HG03280 (cell line): ENCODE measurements around the gene CENPX.
A peak's percentile ranks its signal among the peaks of the same experiment; 100 is the strongest.
"Not testable (repeated sequence)": the region's sequence is repeated elsewhere in the genome, so short reads cannot be mapped to it uniquely, and the experiment has no call there.

ENCODE experiments used
- ATAC-seq: cut with Tn5 transposase; IDR thresholded peaks from one replicate; pipeline ENCODE4 v1.9.1; 2021; ENCODE audit warnings: mild to moderate bottlenecking, moderate library complexity; ENCODE audit not compliant: unreplicated experiment

Gene CENPX

DNA sequence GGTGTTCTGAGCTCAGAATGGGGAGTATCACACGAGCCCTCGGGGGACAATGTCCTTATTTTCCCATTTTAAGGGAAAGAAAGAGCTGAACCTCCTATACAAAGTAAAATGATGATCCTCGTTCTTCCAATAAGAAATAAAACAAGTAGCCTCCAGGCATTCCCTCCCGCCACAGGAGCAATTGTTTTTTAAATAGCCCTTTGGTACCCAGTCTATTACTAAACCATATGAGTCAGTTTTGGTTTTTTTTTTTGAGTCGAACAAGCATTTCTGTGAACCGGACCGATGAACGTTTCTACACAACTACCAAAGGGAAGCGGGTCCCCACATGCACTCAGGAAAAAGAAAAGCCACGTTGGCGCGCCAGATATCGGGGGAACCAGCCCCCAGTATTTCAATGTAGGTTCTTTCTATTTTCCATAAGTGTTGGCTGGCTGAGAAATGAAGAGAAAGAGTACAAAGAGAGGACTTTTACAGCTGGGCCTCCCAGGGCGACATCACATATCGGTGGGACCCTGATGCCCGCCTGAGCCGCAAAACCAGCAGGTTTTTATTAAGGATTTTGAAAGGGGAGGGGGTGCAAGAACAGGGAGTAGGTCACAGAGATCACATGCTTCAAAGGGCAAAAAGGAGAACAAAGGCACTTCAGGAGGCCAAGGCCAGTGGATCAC, 18.6 kb upstream of the CENPX start:
- no peak for ATAC-seq

DNA sequence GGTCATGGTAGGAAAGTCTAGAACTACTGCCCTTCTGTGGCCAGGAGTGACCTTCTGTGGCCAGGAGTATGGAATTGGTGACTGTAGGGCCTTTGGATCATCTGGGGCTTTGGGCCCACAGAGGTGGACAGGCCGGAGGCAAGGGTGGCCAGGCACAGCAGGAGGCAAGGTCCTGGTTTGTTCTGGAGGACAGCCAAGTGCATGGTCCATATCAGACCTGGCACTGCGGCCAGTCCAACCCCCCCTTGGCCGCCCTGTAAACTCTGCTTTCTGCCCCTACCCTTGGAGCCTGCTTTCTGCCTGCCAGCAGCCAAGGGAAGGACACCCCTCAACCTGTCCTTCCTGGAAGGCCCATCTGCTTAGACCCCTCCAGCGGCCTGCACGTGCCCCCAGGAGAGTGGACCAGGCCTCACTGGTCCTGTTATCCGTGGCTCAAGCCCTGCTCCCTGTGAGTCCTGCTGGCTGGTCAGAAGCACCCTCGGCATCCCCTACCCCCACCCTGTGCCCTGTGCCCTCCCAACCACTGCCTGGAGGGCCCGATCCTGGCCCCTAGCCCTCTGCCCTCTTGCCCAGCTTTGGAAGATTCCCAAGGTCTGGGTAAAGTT, 17.1 kb upstream of the CENPX start:
- ATAC-seq = no peak

DNA sequence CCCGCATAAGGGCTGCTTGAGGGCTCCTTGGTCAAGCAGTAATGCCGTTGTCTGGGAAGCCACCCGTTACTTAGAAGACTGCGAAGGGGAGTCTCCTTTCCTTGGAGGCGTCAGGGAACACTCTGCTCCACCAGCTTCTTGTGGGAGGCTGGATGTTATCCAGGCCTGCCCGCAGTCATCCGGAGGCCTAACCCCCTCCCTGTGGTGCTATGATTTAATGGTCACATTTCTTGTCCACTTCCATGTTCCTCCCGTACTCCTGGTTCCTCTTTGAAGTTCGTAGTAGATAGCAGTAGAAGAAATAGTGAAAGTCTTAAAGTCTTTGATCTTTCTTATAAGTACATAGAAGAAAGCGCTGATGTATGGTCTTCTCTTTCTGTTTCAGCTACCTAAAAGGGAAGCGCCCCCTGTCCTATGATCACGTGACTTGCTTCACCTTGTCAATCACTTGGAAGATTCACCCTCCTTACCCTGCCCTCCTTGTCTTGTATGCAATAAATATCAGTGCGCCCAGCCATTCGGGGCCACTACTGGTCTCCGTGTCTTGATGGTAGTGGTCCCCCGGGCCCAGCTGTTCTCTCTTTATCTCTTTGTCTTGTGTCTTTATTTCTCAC, 16.2 kb upstream of the CENPX start:
- not testable (repeated sequence) for ATAC-seq

DNA sequence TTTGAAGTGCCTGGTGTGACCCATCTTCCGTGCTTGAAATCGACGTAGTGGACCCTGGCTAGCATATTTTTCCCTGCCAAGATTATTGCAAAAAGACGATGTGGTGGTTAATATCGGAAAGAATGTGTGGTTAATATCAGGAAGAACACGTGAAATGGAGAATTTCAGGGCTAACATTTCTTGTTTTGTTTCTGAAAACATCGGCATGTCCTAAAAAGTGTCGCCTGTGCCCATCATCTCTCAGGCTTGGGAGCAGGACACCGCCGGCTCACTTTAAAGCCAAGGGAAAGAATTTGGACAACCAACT, 15.2 kb upstream of the CENPX start:
- no peak for ATAC-seq

DNA sequence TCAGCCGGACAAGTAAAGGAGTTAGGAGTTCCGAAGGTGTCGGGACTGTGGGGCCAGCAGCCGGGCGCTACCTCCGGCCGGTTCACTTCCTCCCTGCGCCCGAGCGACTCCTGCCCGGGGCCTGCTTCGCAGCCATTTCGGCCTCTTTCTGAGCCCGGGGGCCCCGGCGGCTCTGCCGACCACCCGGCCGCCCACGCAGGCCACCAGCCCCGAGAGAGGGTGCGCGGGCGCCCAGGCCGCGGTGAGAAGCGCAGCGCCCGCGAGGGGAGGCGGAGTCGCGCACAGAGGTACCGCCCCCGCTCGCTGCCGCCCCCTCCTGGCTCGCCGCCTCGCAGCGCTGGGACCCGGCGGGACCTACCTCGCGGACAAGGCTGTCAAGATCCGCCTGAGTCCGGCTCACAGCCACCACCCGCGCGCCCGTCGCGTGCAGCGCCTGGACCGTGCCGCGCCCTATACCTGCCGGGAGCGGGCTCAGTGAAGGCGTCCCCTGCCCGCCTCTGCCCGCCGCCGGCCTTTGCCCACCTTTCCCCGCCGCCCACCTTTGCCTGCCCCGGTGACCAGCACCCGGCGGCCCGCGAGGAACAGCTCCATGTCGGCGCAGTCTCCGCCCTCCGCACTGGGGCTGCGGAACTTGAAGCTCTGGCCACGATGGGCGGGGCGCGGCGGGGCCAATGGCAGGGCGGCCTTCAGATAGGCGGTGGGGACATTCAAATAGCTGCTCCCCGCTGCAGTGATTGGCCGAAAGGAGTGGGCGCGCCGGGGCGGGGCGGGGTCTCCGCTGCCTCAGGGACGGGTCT, 14.6 kb upstream of the CENPX start, which contains the start of gene DCXR:
Gene DCXR, minus strand, starts transcription at position 606 of the 797 bp plus-strand sequence. Its CDS starts 15 bp downstream, at position 591.
- peak; percentile 90 for ATAC-seq

DNA sequence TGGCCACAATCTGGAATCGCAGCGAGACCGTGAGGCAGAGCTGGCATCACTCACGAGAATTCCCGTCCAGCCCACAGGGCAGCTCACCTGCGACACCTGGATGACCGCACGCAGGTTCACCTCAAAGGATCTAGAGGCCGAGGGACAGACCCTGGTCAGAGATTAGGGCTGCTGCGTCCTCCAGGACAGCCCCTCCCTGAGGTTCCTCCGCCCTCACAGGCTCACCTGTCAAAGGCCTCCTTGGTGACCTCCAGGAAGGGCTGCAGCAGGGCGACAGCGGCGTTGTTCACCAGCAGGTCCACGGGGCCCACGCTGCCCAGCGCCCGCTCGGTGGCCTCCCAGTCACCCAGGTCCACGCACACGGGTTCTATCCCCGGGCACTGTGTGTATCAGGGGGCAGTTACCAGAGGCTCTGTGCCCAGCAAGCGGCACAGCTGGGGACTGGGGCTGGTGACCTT, 14.0 kb upstream of the CENPX start:
- no peak for ATAC-seq

DNA sequence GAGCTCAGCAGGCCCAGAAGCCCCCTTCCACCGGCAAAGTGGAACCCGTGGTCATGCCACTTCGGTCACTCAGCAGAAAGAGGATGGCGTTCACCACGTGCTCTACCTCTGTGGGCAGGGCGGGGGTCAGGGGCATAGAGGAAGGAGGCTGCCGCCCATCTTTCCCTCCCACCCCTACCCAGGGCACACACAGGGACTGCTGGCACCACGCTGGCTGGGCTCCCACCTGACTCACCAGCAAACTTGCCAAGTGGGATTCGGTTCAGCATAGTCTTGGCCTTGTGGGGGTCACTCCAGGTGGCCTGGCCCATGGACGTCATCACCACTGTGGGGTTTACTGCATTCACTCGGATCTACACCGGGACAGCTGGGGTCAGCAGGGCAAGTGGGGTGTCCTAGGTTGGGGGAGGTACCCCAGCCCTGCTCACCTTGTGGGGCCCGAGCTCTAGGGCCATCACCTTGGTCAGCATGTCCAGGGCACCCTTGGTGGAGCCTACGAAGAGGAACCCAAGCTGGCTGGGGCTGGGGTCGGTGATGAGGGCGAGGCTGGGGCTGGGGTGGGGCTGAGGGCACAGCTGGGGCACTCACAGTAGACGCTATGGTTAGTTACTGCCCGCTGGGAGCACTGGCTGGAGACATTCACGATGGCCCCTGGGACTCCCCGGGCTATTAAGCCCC, 13.4 kb upstream of the CENPX start:
- no peak for ATAC-seq

DNA sequence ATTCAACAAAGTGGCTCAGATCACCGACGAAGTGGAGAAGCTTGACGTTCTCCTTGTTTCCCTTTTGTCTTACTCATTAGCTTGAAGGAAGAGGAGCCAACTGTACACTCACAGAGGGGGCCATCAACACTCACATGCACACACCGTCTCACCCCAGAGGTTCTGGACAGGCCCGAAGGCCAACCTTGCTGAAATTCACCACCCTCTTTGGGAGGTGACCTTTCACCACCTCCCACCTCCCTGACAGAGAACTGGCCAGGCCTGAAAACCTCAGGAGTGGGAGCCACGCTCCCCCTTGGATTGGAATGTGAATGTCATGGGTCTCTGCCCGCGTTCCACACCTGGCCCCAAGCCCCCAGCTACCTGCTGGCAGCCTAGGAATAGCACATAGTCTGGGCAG, 12.8 kb upstream of the CENPX start:
- no peak for ATAC-seq

DNA sequence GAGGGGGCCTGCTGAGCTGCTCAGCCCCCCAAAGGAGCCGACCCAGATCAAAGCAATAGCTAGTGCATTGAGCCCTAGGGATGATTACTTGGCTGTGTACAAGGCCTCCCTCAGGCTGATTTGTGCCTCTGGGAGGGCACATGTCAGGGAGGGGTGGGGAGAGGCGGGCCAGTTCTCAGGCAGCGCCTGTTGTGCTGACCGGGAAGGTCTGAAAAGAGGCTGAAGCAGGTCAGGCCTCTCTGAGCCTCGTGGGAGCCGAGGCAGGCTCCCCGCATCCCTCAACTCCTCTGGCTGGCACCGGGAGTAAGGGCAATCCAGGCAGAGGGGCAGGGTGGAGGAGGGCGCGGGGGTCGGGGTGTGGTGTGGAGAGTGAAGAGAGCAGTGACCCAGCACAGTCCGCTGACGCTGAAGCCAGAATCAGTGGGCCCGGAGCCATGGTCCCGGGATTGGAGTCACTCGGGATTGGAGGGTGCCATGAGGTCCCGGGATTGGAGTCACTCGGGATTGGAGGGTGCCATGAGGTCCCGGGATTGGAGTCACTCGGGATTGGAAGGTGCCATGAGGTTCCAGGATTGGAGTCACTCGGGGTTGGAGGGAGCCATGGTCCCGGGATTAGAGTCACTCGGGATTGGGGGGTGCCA, 11.8 kb upstream of the CENPX start:
- no peak for ATAC-seq

DNA sequence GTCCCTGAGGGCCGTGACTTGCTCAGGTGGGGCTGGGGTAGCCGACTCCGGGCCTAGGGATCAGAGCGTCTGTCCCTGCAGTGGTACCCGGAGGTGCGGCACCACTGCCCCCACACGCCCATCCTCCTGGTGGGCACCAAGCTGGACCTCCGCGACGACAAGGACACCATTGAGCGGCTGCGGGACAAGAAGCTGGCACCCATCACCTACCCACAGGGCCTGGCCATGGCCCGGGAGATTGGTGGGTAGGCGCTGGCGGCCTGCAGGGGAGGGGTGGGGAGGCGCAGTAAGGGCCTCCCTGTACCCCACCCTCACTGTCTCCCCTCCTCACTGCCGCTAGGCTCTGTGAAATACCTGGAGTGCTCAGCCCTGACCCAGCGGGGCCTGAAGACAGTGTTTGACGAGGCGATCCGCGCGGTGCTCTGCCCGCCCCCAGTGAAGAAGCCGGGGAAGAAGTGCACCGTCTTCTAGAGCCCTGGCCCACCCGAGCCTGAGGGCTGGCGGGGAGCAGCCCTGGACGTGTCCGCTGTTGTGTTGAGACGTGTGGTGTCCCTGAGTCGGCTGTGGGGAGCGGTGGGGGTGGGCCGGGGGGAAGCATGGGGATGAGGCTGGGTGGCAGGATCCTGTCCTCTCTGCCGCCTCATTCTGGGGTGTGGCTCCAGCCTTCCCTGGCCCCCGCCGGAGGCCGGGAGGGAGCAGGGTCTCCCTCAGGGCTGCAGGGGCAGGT, 10.8 kb upstream of the CENPX start:
- ATAC-seq = no peak

DNA sequence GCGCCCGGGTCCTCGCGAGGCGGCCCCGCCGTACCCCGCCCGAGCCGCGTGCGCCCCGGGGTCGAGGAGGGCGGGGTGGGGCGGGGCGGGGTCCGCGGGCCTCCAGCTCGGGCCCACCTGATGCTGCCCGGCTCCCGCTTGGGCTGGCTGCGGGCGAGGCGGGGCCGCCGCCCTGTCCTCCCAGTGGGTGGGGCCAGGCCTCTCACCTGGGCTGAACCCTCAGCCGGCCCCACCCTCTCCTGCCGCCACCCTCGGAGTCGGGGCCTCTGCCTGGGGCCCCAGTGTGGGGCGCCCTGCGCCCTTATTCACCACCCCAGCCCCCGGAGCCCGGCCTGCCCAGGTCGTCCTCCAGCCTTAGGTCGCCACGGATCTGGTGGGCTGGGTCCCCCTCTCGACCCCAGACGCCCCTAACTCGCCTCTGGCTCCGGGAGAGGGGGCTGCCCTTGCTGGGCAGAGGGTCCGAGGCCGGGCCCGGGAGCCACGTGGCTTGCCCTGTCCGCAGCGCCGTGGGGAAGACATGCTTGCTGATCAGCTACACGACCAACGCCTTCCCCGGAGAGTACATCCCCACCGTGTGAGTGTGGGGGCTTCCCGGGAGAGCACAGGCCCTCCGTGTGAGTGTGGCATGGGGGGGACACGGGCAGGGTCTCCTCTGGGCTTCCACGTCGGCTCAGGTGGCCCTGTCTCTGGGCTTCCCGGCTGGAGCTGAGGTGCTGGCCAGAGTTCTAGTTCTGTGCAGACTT, 9.4 kb upstream of the CENPX start:
- no peak for ATAC-seq

DNA sequence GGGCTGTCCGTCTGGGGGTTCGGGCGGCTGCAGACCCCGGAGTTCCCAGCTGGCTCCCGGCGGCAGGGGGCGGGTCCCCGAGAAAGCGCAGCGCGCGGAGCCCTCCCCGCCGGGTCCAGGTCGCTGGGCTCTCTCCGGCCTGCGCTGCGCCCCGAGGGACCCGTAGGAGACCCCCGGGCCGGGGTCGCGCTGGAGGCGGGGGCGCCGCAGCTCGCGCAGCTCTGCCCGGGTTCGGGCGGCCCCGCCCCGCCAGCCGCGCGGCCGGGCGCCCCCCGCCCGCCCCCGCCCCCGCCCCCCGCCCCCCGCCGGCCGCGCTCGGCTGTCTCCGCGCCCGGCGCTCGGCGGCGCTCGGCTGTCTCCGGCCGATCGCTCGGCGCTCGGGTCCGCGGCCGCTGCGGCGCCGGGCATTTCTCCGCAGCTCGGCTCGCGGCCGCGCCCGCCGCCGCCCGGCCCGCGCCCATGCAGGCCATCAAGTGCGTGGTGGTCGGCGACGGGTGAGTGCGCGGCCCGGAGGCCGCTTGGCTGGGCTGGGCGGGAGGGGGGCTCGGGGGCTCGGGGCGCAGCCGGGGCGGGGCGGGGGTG, 8.7 kb upstream of the CENPX start, which contains the start of gene RAC3:
Gene RAC3, plus strand, starts transcription at position 376 of the 582 bp plus-strand sequence. Its CDS starts 84 bp downstream, at position 460.
- ATAC-seq = no peak

DNA sequence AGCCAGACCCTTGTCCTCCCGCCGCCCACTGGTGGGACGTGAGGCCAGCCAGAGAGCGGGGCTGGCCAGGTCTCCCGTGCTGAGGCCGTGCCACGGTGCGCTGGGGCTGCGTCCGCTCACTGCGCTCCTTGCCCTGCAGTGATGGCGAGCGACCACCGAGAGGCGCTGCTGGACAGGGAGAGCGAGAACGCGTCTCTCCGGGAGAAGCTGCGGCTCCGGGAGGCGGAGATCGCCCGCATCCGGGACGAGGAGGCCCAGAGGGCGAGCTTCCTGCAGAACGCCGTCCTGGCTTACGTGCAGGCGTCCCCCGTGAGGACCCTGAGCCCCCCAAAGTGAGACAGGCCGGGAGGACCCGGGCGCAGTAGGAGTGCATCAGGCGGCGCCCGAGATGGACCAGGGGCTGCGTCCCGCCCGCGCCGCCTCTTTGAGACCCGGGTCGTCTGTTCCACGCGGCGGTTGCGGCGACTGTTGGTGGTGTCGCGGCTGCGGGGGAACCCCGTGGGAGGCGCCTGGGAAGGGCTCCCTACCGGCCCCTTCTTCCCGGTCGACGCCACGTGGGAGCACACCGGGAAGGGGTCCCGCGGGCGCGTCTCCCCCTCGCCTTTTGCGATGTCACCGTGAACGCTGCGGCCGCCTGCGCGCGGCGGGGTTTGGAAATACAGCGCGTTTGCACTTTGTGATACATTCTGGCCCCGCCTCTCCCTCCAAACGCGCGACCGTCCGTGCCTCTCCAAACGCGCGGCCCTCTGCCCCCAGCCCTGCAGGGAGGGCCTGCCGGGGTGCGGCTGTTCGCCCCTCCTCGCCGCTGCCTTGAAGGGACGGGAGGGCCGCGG, 8.0 kb upstream of the CENPX start:
- peak; percentile 43 for ATAC-seq

DNA sequence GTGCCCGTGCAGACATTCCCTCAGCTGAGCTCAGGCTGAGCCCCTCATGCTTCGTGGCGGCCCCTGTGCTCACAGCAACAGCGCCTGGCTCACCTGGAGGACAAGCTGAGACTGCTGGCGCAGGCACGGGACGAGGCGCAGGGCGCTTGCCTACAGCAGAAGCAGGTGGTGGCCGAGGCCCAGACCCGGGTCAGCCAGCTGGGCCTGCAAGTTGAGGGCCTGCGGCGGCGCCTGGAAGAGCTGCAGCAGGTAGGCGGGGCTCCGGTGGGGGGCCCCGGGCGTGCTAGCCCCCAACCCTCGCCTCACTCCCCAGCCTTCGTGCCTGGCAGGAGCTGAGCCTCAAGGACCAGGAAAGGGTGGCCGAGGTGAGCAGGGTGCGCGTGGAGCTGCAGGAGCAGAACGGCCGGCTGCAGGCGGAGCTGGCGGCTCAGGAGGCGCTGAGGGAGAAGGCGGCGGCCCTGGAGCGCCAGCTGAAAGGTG, 7.4 kb upstream of the CENPX start:
- no peak for ATAC-seq

DNA sequence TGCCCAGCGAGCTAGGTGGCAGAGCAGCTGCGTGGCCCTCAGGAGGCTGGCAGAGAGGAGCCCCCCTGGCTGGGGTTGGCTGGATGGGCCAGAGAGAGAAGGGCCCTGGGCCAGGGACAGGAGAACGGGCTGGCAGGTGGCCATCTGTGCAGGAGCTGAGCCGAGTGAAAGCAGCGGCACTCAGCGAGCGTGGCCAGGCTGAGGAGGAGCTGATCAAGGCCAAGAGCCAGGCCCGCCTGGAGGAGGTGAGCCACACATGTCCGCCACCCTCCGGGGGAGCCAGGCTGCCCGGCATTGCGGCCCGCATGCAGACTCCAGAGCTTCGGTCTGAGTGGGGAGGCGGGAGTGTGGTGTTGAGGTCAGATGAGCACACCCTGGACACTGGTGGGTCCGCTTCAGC, 6.7 kb upstream of the CENPX start:
- no peak for ATAC-seq

DNA sequence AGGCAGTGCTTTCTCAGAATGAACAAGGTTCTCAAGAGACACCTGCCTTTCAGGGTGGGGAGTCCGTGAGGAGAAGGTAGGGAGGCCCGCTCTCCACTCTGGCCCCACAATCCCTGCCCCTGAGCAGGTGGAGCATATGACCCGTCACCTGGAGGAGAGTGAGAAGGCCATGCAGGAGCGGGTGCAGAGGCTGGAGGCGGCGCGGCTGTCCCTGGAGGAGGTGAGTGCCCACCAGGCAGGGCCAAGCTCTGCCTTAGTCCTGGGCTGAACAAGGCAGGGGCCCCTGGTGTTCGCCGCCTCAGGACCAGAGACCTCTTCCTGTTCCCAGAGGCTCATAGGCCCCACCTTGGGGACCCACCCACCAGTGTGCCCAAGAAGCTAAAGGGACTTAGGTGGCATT, 6.3 kb upstream of the CENPX start:
- no peak for ATAC-seq

DNA sequence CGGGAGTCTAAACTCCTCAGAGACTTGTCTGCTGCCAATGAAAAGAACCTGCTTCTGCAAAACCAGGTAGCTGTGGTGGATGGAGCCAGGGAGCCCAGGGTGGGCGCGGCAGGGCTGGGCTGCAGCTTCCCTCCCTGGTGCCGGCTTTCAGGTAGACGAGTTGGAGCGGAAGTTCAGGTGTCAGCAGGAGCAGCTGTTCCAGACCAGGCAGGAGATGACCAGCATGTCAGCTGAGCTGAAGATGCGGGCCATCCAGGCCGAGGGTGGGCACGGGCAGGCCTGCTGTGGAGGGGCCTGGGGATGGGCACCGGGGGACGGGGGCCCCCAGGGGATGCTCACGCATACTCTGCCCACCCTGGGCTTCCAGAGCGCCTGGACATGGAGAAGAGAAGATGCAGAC, 5.6 kb upstream of the CENPX start:
- ATAC-seq = no peak
